ENCODE data around the gene RAB4B.
A peak's percentile ranks its signal among the peaks of the same experiment; 100 is the strongest.
"Not testable (repeated sequence)": the region's sequence is repeated elsewhere in the genome, so short reads cannot be mapped to it uniquely, and the experiment has no call there.

RAB4B gene

GRCh38 chr19:40803857-40804782 lies 26.1 kb downstream of the RAB4B start:
- DNase-seq (ENCODE audit: low read depth) = no peak

- no peak for DNase-seq (ENCODE audit: low read depth)
Measured at GRCh38 chr19:40804783-40805242, 26.8 kb downstream of the RAB4B start.

DNA sequence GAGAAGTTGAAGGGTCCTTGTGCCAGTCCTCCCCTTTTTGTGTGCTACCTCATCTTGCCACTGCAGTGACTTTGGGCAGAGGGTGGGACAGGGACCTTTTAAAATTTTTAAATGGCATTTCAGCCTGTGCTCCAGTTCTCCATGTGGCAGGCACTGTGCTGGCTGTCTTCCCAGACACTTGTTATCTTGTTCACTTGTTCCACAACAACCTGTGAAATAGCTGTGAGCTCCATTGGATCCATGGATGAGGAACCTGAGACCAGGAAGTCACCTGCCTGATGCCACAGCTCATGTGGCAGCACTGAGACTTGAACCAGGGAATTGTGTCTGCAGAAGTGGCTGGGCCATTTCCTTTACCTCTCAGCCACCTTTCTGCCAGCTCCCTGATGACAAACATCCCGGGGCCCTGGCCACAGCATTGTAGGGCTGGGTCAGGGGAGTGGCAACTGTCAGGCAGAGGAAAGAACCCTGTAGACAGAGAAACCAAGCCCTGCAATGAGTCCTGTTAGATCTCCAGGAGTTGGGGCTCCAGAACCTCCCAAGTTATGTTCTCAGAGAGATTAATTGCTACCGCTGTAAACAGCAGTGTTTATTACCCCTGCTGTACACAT lies 27.3 kb downstream of the RAB4B start:
- DNase-seq (ENCODE audit: low read depth) = no peak

GRCh38 chr19:40806423-40807146 lies 28.5 kb downstream of the RAB4B start:
- peak; percentile 94 for DNase-seq (ENCODE audit: low read depth)

DNA sequence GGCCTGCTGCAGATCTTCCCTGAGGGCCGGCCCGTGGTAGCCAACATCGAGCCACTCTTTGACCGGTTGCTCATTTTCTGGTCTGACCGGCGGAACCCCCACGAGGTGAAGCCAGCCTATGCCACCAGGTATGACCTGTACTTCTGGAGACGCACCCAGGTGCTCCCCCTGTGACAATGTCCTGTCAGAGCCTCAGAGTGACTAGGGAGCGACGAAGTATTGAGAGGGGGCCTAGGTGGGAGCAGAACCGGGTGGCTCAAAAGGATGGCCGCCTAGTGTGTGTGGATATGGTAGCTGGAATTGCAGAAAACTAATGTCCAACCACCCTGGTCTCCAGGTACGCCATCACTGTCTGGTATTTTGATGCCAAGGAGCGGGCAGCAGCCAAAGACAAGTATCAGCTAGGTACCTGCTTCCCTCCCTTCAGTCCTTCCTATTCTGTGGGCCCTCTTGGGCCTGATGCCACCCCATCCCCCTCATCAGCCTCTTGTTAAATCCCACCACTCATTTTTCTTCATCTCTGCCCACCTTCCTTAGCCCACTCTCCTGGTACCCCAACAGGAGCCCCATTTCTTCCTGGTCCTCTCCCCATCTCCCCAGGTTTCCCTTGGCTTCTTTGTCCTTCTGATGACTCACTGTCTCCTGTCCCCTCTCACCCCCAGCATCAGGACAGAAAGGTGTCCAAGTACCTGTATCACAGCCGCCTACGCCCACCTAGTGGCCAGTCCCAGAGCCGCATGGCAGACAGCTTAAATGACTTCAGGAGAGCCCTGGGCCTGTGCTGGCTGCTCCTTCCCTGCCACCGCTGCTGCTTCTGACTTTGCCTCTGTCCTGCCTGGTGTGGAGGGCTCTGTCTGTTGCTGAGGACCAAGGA lies 29.3 kb downstream of the RAB4B start:
- no peak for DNase-seq (ENCODE audit: low read depth)

GRCh38 chr19:40808021-40808325 lies 29.9 kb downstream of the RAB4B start:
- no peak for DNase-seq (ENCODE audit: low read depth)

- DNase-seq (ENCODE audit: low read depth) = no peak
Measured at GRCh38 chr19:40808497-40808896, 30.4 kb downstream of the RAB4B start.

DNA sequence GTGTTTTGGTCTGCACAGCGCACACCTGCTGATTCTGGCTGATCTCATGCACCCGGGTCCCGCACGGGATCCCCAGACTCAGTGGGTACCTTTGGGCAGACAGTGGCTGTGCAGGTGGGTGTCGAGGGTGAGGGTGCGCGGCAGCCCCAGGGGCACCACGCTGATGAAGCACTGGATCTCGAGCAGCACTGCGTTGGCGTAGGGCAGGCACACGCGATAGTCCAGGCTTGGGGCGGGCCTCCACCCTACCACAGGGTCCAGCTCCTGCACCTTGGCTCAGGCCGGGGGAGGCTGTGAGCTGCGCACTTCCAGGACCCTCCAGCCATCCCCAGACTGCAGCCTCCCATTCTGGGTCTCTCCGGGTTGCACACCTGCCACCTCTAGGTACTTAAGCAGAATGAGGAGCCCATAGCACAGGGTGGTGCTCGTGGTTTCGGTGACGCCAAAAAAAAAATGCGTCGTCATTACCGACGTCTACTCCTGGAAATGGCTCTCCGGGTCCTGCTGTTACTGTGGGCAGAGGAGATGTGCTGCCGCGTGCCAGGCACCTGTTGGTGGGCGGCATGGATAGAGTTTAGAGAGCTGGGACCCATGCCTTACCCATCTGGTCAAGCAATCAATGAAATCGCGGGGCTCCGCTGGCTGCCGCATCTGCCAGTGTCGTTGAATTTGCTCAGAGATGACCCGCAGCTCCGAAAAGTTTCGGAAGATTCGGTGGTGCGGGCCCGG lies 31.5 kb downstream of the RAB4B start:
- DNase-seq (ENCODE audit: low read depth) = no peak

DNA sequence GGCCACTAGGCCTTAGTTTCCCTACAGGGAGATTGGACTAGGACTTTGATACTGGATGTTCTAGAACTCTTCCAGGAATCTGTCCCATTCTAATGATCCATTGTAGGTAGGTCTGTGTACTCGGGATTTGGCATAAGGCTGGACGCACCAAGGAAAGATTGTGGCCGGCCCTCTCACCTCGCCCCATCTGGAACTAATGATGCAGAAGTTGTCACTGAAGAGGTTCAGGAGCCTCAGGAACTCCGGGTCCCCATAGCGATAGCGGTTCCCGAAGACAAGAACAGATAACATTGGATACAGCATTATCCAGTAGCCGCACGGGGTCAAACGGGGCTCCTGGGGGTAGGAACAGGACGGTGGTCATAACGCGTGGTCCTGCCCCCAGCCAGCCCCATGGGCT lies 32.1 kb downstream of the RAB4B start:
- DNase-seq (ENCODE audit: low read depth) = no peak

- peak; percentile 56 for DNase-seq (ENCODE audit: low read depth)
Measured at GRCh38 chr19:40810649-40811408, 32.8 kb downstream of the RAB4B start.

GRCh38 chr19:40811478-40812341 lies 33.7 kb downstream of the RAB4B start:
- DNase-seq (ENCODE audit: low read depth) = no peak

- not testable (repeated sequence) for DNase-seq (ENCODE audit: low read depth)
Measured at GRCh38 chr19:40812571-40812970, 34.5 kb downstream of the RAB4B start.

- no peak for DNase-seq (ENCODE audit: low read depth)
Measured at GRCh38 chr19:40813182-40813581, 35.1 kb downstream of the RAB4B start.

GRCh38 chr19:40815223-40815622 lies 37.2 kb downstream of the RAB4B start:
- DNase-seq (ENCODE audit: low read depth) = no peak

DNA sequence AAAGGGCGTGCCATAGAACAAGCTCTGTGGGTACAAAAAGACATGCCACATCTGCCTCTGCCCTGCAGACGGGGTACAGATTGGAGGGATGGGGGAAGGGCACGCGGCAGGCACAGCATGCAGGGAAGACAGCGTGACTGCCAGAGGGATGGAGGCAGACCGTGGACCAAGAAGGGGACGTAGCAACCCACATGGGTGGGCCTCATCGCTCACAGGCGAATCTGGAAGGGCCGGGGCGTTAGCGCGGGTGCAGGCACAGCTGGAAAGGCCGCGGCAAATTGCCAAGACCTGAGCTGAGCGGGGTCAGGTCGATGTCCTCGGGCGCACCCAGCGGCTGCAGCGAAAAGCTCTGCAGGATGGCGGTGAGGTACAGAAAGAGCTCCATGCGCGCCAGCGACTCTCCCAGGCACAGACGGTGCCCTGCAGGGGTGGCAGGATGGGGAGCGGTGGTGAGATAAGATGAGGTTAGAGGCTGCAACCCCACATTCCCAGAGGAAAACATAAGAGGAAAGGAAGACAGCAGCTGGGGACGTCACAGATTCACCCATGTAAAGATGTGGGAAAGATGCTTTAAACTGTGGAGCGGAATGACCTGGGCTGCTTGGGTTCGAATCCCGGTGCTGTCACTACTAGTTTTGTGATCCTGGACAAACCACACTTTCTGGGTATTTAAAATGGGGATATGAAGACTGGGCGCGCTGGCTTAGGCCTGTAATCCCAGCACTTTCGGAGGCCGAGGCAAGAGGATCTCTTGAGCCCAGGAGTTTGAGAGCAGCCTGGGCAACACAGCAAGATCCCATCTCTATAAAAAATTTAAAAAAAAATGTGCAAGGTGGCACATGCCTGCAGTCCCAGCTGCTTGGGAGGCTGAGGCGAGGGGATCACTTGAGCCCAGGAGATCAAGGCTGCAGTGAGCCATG lies 40.7 kb downstream of the RAB4B start:
- not testable (repeated sequence) for DNase-seq (ENCODE audit: low read depth)

GRCh38 chr19:40819479-40820234 lies 41.6 kb downstream of the RAB4B start:
- not testable (repeated sequence) for DNase-seq (ENCODE audit: low read depth)

DNA sequence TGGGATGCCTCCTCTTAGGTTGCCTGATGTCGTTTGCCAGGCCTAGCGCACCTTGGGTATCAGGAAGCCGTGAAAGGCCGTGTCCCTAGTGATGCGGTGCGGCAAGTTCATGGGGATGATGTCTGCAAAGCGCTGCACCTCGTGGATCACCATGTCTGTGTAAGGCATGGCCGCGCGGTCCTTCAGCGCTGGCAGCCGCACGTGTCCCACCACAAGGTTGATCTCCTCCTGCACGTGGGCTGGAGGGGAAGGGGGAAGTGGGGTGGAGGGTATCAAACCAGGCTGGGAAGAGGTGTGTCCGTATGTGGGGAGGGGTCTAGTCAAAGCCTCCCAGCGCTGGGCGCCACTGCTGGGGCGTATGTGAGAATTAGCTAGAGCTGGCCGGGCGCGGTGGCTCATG lies 44.1 kb downstream of the RAB4B start:
- no peak for DNase-seq (ENCODE audit: low read depth)

Measured in stromal cell of bone marrow (primary cell).